GM20431 (cell line): ENCODE measurements around the gene JAML.

Experiments used
- in situ Hi-C: fragments of 300-500 bp; cut with MseI, MboI; formaldehyde crosslinking; loops from one replicate; pipeline ENCODE4 v1.15.0; 2020; ENCODE audit warnings: low sequenced_read_pairs; ENCODE audit not compliant: unreplicated experiment

The JAML gene

GRCh38 chr11:118224511-118225188, at the start of gene JAML:
Gene JAML (minus strand): TSS chr11:118225011. CDS start chr11:118214866, 10,145 bp downstream.
- in situ Hi-C loops = no loop called here

GRCh38 chr11:118274186-118274585, 49.4 kb upstream of the JAML start:
- in situ Hi-C loops = no loop called here

- in situ Hi-C loops = no loop called here
Observed at GRCh38 chr11:118272001-118272400, 47.2 kb upstream of the JAML start.

- in situ Hi-C loops = no loop called here
Observed at GRCh38 chr11:118267486-118267885, 42.7 kb upstream of the JAML start.

GRCh38 chr11:118265954-118266353, 41.1 kb upstream of the JAML start:
- in situ Hi-C loops = no loop called here

- in situ Hi-C loops = no loop called here
Observed at GRCh38 chr11:118264569-118265465, 40.0 kb upstream of the JAML start.

GRCh38 chr11:118263695-118264568, 39.1 kb upstream of the JAML start, which contains the start of gene MPZL2:
Gene MPZL2 (minus strand): TSS chr11:118264297. CDS start chr11:118264153, 144 bp downstream.
- in situ Hi-C loops = no loop called here

GRCh38 chr11:118263112-118263511, 38.3 kb upstream of the JAML start:
- in situ Hi-C loops = no loop called here

GRCh38 chr11:118260353-118260752, 35.5 kb upstream of the JAML start:
- in situ Hi-C loops = no loop called here

GRCh38 chr11:118259138-118259537, 34.3 kb upstream of the JAML start:
- in situ Hi-C loops = no loop called here

GRCh38 chr11:118258410-118258809, 33.6 kb upstream of the JAML start:
- in situ Hi-C loops = no loop called here

- in situ Hi-C loops = no loop called here
Observed at GRCh38 chr11:118252688-118253087, 27.9 kb upstream of the JAML start.

- in situ Hi-C loops = no loop called here
Observed at GRCh38 chr11:118251858-118252652, 27.2 kb upstream of the JAML start, which contains the start of gene MPZL3. Gene MPZL3 (minus strand): TSS chr11:118252365. CDS start chr11:118252294, 71 bp downstream.

- in situ Hi-C loops = no loop called here
Observed at GRCh38 chr11:118247041-118247440, 22.2 kb upstream of the JAML start.

- in situ Hi-C loops = no loop called here
Observed at GRCh38 chr11:118245936-118246562, 21.2 kb upstream of the JAML start.

GRCh38 chr11:118243993-118244762, 19.4 kb upstream of the JAML start:
- in situ Hi-C loops = no loop called here

GRCh38 chr11:118243161-118243560, 18.4 kb upstream of the JAML start:
- in situ Hi-C loops = no loop called here

- in situ Hi-C loops = no loop called here
Observed at GRCh38 chr11:118241764-118242098, 16.9 kb upstream of the JAML start.
